Measurements from ENCODE around the gene KNDC1.

- TF ChIP-seq CTCF (IDR thresholded peaks at IDR 0.05) (no peak), POLR2A (IDR thresholded peaks at IDR 0.05) (no peak)
Observed at GRCh38 chr10:133249094-133249780, 89.2 kb downstream of the KNDC1 start.

All from Peyer's patch (tissue), 4 donors.